Caco-2 (cell line): ENCODE data around the gene CRACR2A. TPM values are rescaled to one million over a fixed set of nuclear protein-coding genes. Genes with fewer than 3 reads are reported as not detected.

Source experiments
- BruUV-seq: library from RNA; stranded (reverse); fragments of 400-500 nt; replicated peaks from 2 replicates; lab custom pipeline; 2021; lab: Mats Ljungman, UMichigan
- CTCF ChIA-PET: fragments of 300-600 bp; sonication (Branson Sonifier 250); formaldehyde crosslinking; loops from one replicate; lab custom pipeline; 2022; ENCODE audit warnings: antibody characterized with exemption; lab: Charles Lee
- POLR2A ChIA-PET: fragments of 300-600 bp; sonication (Branson Sonifier 250); formaldehyde crosslinking; loops from one replicate; lab custom pipeline; 2022; ENCODE audit warnings: antibody characterized with exemption; lab: Charles Lee
- DNase-seq, 2 experiments: peaks; one replicate each; pipeline versions ENCODE4 v3.0.0 to v3.0.0-alpha.2; 2020 to 2022
- H3K27me3 ChIP-seq: replicated peaks from 2 replicates; pipeline ENCODE4 v1.6.0; 2011; ENCODE audit warnings: low read length; ENCODE audit not compliant: control insufficient read depth, insufficient read depth
- H3K36me3 ChIP-seq: 2 replicates; pipeline ENCODE4 v1.5.1; 2011; ENCODE audit warnings: low read length; ENCODE audit not compliant: control insufficient read depth, insufficient read depth
- H3K4me1 ChIP-seq: fragments of 250-450 bp; sonication (Bioruptor Pico); 2 replicates; pipeline ENCODE4 v1.5.1; 2020; ENCODE audit warnings: mild to moderate bottlenecking
- H3K4me3 ChIP-seq: 2 replicates; pipeline ENCODE4 v1.5.1; 2011; ENCODE audit warnings: low read depth, mild to moderate bottlenecking, control low read depth, low read length
- H3K9me3 ChIP-seq: fragments of 250-450 bp; sonication (Bioruptor Pico); 2 replicates; pipeline ENCODE4 v1.5.1; 2020; ENCODE audit warnings: mild to moderate bottlenecking, moderate library complexity
- H3K27ac Mint-ChIP-seq: one replicate; pipeline ENCODE4 v1.8.0; 2022; ENCODE audit warnings: mixed read lengths; ENCODE audit not compliant: unreplicated experiment
- H3K27me3 Mint-ChIP-seq: one replicate; pipeline ENCODE4 v1.8.0; 2022; ENCODE audit warnings: mixed read lengths; ENCODE audit not compliant: insufficient read depth, unreplicated experiment
- H3K36me3 Mint-ChIP-seq: one replicate; pipeline ENCODE4 v1.8.0; 2022; ENCODE audit warnings: mild to moderate bottlenecking, mixed read lengths; ENCODE audit not compliant: insufficient read depth, unreplicated experiment
- H3K4me1 Mint-ChIP-seq: one replicate; pipeline ENCODE4 v1.8.0; 2022; ENCODE audit warnings: low read depth, mixed read lengths; ENCODE audit not compliant: unreplicated experiment
- H3K4me3 Mint-ChIP-seq: one replicate; pipeline ENCODE4 v1.8.0; 2022; ENCODE audit warnings: mild to moderate bottlenecking, moderate library complexity, mixed read lengths; ENCODE audit not compliant: unreplicated experiment
- H3K9me3 Mint-ChIP-seq: one replicate; pipeline ENCODE4 v1.8.0; 2022; ENCODE audit warnings: mixed read lengths; ENCODE audit not compliant: unreplicated experiment
- CTCF ChIP-seq, 2 experiments: fragments of 200-600 bp in 1 of 2; IDR thresholded peaks; 1 replicate in 1 of 2; 2 replicates in 1 of 2; pipeline versions ENCODE4 v1.5.1 to v1.8.0; 2011 to 2022; ENCODE audit warnings: antibody characterized with exemption in 1 of 2, control low read depth in 1 of 2, inconsistent platforms in 1 of 2, low read depth in 1 of 2, low read length in 1 of 2, mild to moderate bottlenecking in 1 of 2, moderate library complexity in 1 of 2; ENCODE audit not compliant: insufficient read depth in 1 of 2, severe bottlenecking in 1 of 2, unreplicated experiment in 1 of 2
- intact Hi-C: fragments of 100-400 bp; cut with micrococcal nuclease; formaldehyde crosslinking; loops from one replicate; pipeline ENCODE4 v1.10.0; 2022; ENCODE audit not compliant: unreplicated experiment
- total RNA-seq: library from RNA; stranded (reverse); gene quantifications from 2 replicates; pipeline ENCODE4 v1.2.3, GENCODE V29; 2022

Gene CRACR2A
- total RNA-seq, 1 experiment from 2014 or later, result 16.5 TPM

GRCh38 chr12:3677609-3678008, 75.3 kb downstream of the CRACR2A start:
- ChIA-PET POLR2A (no interaction called here), CTCF (no interaction called here)
- Histone ChIP-seq H3K27me3 (no peaks in the 10 kb centered on the region), H3K36me3 (no peaks in the 10 kb centered on the region), H3K4me3 (no peak overlapping the region), H3K9me3 (no peaks in the 10 kb centered on the region), H3K4me1 (no peaks in the 10 kb centered on the region)
- Mint-ChIP-seq H3K27me3 (no peaks in the 10 kb centered on the region), H3K4me3 (no peak overlapping the region), H3K36me3 (no peaks in the 10 kb centered on the region), H3K4me1 (no peaks in the 10 kb centered on the region), H3K9me3 (no peaks in the 10 kb centered on the region), H3K27ac (no peak overlapping the region)
- DNase-seq, result no peak
- no peak for TF ChIP-seq CTCF (IDR thresholded peaks at IDR 0.05; ENCODE audit: insufficient read depth in 1 of 2, low read depth in 1 of 2, low read length in 1 of 2, severe bottlenecking in 1 of 2, unreplicated experiment in 1 of 2)
- no TSS peak for BruUV-seq
- intact Hi-C loops, result no loop called here

DNA sequence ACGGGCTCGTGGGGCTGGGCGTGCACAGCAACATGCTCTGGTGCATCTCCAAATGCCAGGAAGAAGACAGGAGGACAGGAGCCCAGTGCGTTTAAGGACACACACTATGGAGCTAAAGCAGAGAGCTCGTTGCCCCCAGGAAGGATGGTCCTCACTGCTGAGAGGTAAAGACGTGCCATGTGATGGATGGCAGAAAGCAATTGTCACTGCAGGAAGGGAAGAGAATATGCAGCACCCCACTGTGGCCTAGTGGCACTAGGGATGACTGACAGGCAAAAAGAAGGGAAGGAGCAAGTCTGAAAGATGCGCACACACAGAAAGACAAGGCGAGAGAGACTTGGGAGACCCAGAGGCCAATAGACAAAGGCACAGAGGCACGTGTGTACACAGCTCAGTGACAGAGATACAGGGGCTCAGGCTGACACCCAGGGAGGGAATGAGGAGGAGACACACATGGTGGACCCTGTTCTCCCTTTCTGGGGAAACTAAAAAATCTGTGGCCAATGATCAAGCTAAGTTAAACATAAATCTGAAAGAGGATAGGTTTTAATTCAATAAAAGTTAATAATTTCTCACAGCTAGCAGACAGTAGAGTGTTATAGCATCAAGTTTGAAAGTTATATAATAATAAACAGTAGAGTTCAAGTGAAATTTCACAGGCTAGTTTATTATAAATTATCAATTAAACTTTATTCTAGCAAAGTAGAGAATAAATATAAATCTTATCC, 78.8 kb downstream of the CRACR2A start:
- Mint-ChIP-seq H3K36me3 (no peaks in the 10 kb centered on the region), H3K9me3 (no peaks in the 10 kb centered on the region), H3K4me1 (no peaks in the 10 kb centered on the region), H3K4me3 (no peak overlapping the region), H3K27me3 (no peaks in the 10 kb centered on the region), H3K27ac (no peak overlapping the region)
- BruUV-seq, result no TSS peak
- intact Hi-C loops, result no loop called here
- ChIA-PET CTCF (interaction anchor here (1.3 kb wide), 1 partner anchor 12 kb away, joined by 3 read pairs; no protein-coding TSS in a partner anchor), POLR2A (interaction anchor here (0.5 kb wide), 1 partner anchor 603 kb away, joined by 3 read pairs; no protein-coding TSS in a partner anchor)
- no peak for TF ChIP-seq CTCF (IDR thresholded peaks at IDR 0.05; ENCODE audit: insufficient read depth in 1 of 2, low read depth in 1 of 2, low read length in 1 of 2, severe bottlenecking in 1 of 2, unreplicated experiment in 1 of 2)
- Histone ChIP-seq H3K27me3 (no peaks in the 10 kb centered on the region; the same call in 1 of the 2 replicates), H3K4me3 (no peak overlapping the region), H3K4me1 (no peaks in the 10 kb centered on the region), H3K36me3 (no peaks in the 10 kb centered on the region), H3K9me3 (no peaks in the 10 kb centered on the region)
- no peak for DNase-seq

- CTCF ChIA-PET, result interaction anchor here (0.6 to 0.8 kb wide), 3 partner anchors 14 to 372 kb away, joined by 3 read pairs; no protein-coding TSS in a partner anchor
- no TSS peak for BruUV-seq
- H3K4me1 ChIP-seq, result no peaks in the 10 kb centered on the region
- H3K27me3 ChIP-seq, result no peaks in the 10 kb centered on the region; the same call in 1 of the 2 replicates
- intact Hi-C loops, result no loop called here
- TF ChIP-seq CTCF (IDR thresholded peaks at IDR 0.05; ENCODE audit: insufficient read depth in 1 of 2, low read depth in 1 of 2, low read length in 1 of 2, severe bottlenecking in 1 of 2, unreplicated experiment in 1 of 2), result no peak
- Mint-ChIP-seq H3K4me3 (no peak overlapping the region), H3K4me1 (no peaks in the 10 kb centered on the region), H3K9me3 (no peaks in the 10 kb centered on the region), H3K27me3 (no peaks in the 10 kb centered on the region), H3K27ac (no peak overlapping the region), H3K36me3 (no peaks in the 10 kb centered on the region)
- H3K36me3 ChIP-seq, result no peaks in the 10 kb centered on the region
- no peak overlapping the region for H3K4me3 ChIP-seq
- no peak for DNase-seq
- POLR2A ChIA-PET, result no interaction called here
- no peaks in the 10 kb centered on the region for H3K9me3 ChIP-seq
Observed at GRCh38 chr12:3672113-3672509, 80.8 kb downstream of the CRACR2A start.
